ENCODE results near the gene SPTBN4.
A peak's percentile ranks its signal among the peaks of the same experiment; 100 is the strongest.

Gene SPTBN4

DNA sequence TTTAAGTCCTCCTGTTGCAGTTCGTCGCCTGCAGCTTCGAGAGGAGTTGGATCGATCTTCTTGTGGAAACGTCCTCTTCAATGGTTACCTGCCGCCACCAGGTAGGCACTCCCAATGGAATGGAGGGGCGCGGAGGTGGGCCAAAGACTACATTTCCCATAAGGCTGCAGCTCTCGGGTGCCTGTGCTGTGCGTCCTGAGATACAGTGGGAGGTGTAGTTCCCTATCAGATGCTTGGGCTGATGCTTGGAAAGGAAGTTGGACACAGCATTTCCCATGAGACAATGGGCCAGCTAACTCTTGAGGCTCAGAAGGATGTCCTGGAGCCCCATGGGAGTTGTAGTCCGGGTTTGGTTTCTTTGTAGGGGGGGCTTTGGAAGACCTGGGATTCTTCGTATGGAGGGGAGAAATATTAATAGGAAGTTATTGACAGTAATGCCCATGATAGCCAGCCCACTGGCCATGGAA is 111.7 kb downstream of the SPTBN4 start:
- in situ Hi-C loops (cut with MboI; ENCODE audit: low pct_unique_long_range_greater_than_20kb, low sequenced_read_pairs, unreplicated experiment) = no loop called here
- TF ChIP-seq, protein P1, sequence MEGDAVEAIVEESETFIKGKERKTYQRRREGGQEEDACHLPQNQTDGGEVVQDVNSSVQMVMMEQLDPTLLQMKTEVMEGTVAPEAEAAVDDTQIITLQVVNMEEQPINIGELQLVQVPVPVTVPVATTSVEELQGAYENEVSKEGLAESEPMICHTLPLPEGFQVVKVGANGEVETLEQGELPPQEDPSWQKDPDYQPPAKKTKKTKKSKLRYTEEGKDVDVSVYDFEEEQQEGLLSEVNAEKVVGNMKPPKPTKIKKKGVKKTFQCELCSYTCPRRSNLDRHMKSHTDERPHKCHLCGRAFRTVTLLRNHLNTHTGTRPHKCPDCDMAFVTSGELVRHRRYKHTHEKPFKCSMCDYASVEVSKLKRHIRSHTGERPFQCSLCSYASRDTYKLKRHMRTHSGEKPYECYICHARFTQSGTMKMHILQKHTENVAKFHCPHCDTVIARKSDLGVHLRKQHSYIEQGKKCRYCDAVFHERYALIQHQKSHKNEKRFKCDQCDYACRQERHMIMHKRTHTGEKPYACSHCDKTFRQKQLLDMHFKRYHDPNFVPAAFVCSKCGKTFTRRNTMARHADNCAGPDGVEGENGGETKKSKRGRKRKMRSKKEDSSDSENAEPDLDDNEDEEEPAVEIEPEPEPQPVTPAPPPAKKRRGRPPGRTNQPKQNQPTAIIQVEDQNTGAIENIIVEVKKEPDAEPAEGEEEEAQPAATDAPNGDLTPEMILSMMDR (IDR thresholded peaks at IDR 0.05; ENCODE audit: extremely low read depth, insufficient read depth, missing control alignments) = no peak
- DNase-seq (ENCODE audit: low spot score) = no peak

DNA sequence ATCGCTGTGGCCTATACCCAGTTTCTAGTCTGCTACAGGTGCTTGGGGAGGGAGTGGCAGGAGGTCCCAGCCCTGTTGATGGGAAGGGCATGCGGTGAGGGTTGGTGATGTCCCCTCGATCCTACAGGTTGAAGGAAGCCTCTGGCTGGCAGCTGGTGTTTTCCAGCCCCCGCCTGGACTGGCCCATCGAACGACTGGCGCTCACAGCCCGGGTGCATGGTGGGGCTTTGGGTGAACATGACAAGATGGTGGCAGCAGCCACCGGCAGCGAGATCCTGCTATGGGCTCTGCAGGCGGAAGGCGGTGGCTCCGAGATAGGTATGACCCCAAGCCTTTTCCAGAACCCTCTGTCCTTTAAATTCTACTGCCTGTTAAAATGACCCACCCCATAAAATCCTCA is 113.8 kb downstream of the SPTBN4 start:
- in situ Hi-C loops (cut with MboI; ENCODE audit: low pct_unique_long_range_greater_than_20kb, low sequenced_read_pairs, unreplicated experiment) = no loop called here
- DNase-seq (ENCODE audit: low spot score) = no peak
- TF ChIP-seq, protein P1 (IDR thresholded peaks at IDR 0.05; ENCODE audit: extremely low read depth, insufficient read depth, missing control alignments) = no peak

DNA sequence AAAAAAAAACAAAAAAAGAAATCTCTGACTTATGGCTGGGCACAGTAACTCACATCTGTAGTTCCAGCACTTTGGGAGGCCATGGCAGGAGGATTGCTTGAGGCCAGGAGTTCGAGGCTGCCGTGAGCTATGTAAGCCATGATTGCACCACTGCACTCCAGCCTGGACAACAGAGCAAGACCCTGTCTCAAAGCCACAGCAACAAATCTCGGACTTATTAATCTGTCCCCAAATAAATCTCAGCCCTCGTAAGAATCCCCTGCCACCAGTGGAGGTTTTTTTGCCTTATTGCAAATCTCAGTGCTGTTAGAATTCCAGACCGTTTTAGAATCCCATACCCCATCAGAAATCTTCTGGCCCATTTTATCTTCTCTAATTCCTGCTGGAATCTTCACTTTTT is 114.7 kb downstream of the SPTBN4 start:
- TF ChIP-seq, protein P1 (IDR thresholded peaks at IDR 0.05; ENCODE audit: extremely low read depth, insufficient read depth, missing control alignments) = no peak
- in situ Hi-C loops (cut with MboI; ENCODE audit: low pct_unique_long_range_greater_than_20kb, low sequenced_read_pairs, unreplicated experiment) = no loop called here
- no peak for DNase-seq (ENCODE audit: low spot score)

DNA sequence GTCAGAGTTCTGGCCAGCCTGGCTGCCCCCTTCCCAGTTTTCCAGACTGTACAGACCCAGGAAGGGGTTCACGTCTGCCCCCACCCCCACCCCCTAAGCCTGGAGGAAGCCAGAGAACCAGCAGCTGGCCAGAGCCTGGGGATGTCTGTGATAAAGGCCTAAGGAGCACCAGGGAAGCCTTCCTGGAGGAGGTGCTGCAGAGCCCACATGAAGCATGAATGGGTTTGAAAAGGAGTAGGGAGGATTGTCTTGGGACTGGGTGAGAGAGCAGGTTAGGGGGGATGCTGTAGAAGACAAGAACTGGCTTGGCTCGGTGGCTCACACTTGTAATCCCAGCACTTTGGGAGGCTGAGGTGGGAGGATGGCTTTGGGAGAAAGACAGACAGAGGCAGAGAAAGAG is 115.7 kb downstream of the SPTBN4 start:
- TF ChIP-seq, protein P1 (IDR thresholded peaks at IDR 0.05; ENCODE audit: extremely low read depth, insufficient read depth, missing control alignments) = no peak
- no peak for DNase-seq (ENCODE audit: low spot score)
- in situ Hi-C loops (cut with MboI; ENCODE audit: low pct_unique_long_range_greater_than_20kb, low sequenced_read_pairs, unreplicated experiment) = no loop called here

DNA sequence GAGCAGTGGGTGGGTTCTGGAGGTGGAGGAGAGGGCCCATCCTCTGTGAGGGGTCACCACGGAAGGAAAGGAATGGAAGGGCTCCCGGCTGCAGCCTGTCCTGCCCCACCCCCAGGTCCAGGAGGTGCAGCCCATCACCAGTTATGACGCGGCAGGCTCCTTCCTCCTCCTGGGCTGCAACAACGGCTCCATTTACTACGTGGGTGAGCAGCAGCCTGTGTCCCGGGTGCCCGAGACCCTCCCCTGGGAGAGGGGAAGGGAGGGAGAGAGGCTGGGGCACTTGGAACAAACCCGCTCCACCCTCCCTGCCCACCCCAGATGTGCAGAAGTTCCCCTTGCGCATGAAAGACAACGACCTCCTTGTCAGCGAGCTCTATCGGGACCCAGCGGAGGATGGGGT is 116.5 kb downstream of the SPTBN4 start:
- in situ Hi-C loops (cut with MboI; ENCODE audit: low pct_unique_long_range_greater_than_20kb, low sequenced_read_pairs, unreplicated experiment) = no loop called here
- DNase-seq (ENCODE audit: low spot score) = no peak
- TF ChIP-seq, protein P1 (IDR thresholded peaks at IDR 0.05; ENCODE audit: extremely low read depth, insufficient read depth, missing control alignments) = no peak

DNA sequence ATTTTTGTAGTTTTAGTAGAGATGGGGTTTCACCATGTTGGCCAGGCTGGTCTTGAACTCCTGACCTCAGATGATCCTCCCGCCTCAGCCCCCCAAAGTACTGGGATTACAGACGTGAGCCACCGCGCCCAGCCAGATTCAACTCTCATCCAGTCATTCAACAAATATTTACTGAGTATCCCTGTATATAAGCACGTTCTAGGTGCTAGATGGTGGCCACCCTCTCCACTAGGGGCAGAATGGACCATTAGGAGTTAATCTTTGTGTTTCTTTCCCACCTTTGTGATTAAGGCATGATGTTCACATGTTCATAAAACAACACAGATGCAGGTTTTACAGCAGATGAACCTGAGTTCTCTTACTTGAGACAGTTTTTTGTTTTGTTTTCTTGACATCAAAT is 117.2 kb downstream of the SPTBN4 start:
- in situ Hi-C loops (cut with MboI; ENCODE audit: low pct_unique_long_range_greater_than_20kb, low sequenced_read_pairs, unreplicated experiment) = no loop called here
- TF ChIP-seq, protein P1 (IDR thresholded peaks at IDR 0.05; ENCODE audit: extremely low read depth, insufficient read depth, missing control alignments) = peak; percentile 45
- no peak for DNase-seq (ENCODE audit: low spot score)
